Endothelial cell of umbilical vein (primary cell): ENCODE results near the gene C9orf72. TPM values are rescaled to one million over a fixed set of nuclear protein-coding genes. Genes with fewer than 3 reads are reported as not detected.

Experiments used
- BruUV-seq: library from RNA; stranded (reverse); fragments of 400-500 nt; replicated peaks from 2 replicates; lab custom pipeline; 2021; lab: Mats Ljungman, UMichigan
- CTCF ChIA-PET: fragments of 300-600, 350-600 bp; sonication (Branson Sonifier 250); formaldehyde crosslinking; loops from one replicate; lab custom pipeline; 2021; ENCODE audit warnings: antibody characterized with exemption, inconsistent platforms; lab: Charles Lee
- POLR2A ChIA-PET: fragments of 300-600, 350-600 bp; sonication (Branson Sonifier 250); formaldehyde crosslinking; loops from one replicate; lab custom pipeline; 2021; ENCODE audit warnings: antibody characterized with exemption, inconsistent platforms; lab: Charles Lee
- DNase-seq: peaks from one replicate; pipeline ENCODE4 v3.0.0-alpha.2; 2011; ENCODE audit warnings: low read depth, low spot score
- FAIRE-seq: peaks from 2 replicates; lab custom pipeline; 2011; peaks lifted over from hg19 to GRCh38; lab: Jason Lieb, UNC
- H2AFZ ChIP-seq: 2 replicates; pipeline ENCODE4 v1.6.0; 2012; ENCODE audit warnings: low read depth, low read length, control low read depth, inconsistent platforms
- H3K27ac ChIP-seq: 2 replicates; pipeline ENCODE4 v1.5.1; 2011; ENCODE audit warnings: low read depth, mild to moderate bottlenecking, control low read depth, low read length, moderate library complexity; ENCODE audit not compliant: insufficient read depth
- H3K27me3 ChIP-seq, 2 experiments: 2 replicates each; pipeline versions ENCODE4 v1.6.0 to v1.6.1; 2011; ENCODE audit warnings: low read length in 2 of 2, mixed read lengths in 1 of 2; ENCODE audit not compliant: control insufficient read depth in 2 of 2, insufficient read depth in 2 of 2
- H3K36me3 ChIP-seq, 2 experiments: 2 replicates in 1 of 2; 3 replicates in 1 of 2; pipeline ENCODE4 v1.5.1; 2011; ENCODE audit warnings: low read length in 2 of 2, mild to moderate bottlenecking in 1 of 2, moderate library complexity in 1 of 2; ENCODE audit not compliant: control insufficient read depth in 2 of 2, insufficient read depth in 2 of 2; ENCODE audit errors: extremely low read depth in 1 of 2
- H3K4me1 ChIP-seq: 3 replicates; pipeline ENCODE4 v1.5.1; 2011; ENCODE audit warnings: mild to moderate bottlenecking, low read length; ENCODE audit not compliant: control insufficient read depth, insufficient read depth; ENCODE audit errors: extremely low read depth
- H3K4me2 ChIP-seq: 2 replicates; pipeline ENCODE4 v1.6.1; 2011; ENCODE audit warnings: low read length, control low read depth, mixed read lengths; ENCODE audit not compliant: insufficient read depth
- H3K4me3 ChIP-seq, 3 experiments: fragments of 200-600 bp in 1 of 3; sonication (generic), shearing (Covaris generic) in 1 of 3; replicated peaks in 1 of 3; 2 replicates each; pipeline ENCODE4 v1.5.1; 2011 to 2016; ENCODE audit warnings: control low read depth in 3 of 3, low read length in 3 of 3, mild to moderate bottlenecking in 2 of 3, inconsistent platforms in 1 of 3, low read depth in 1 of 3, moderate library complexity in 1 of 3; ENCODE audit not compliant: insufficient read depth in 1 of 3
- H3K79me2 ChIP-seq: 2 replicates; pipeline ENCODE4 v1.6.0; 2012; ENCODE audit warnings: low read length, inconsistent platforms; ENCODE audit not compliant: control insufficient read depth, insufficient read depth
- H3K9ac ChIP-seq: replicated peaks from 2 replicates; pipeline ENCODE3; 2011; ENCODE audit warnings: low read length, control low read depth; ENCODE audit not compliant: insufficient read depth; ENCODE audit errors: extremely low read depth
- H3K9me1 ChIP-seq: replicated peaks from 3 replicates; pipeline ENCODE4 v1.6.0; 2011; ENCODE audit warnings: mild to moderate bottlenecking, low read length; ENCODE audit not compliant: control insufficient read depth, insufficient read depth; ENCODE audit errors: extremely low read depth
- H3K9me3 ChIP-seq: replicated peaks from 2 replicates; pipeline ENCODE4 v1.5.1; 2012; ENCODE audit warnings: low read length, inconsistent platforms; ENCODE audit not compliant: control insufficient read depth, insufficient read depth
- H4K20me1 ChIP-seq: replicated peaks from 2 replicates; pipeline ENCODE3; 2011; ENCODE audit warnings: mild to moderate bottlenecking, low read length; ENCODE audit not compliant: control insufficient read depth, insufficient read depth; ENCODE audit errors: extremely low read depth
- CTCF ChIP-seq, 2 donors: IDR thresholded peaks; 1 replicate in 1 of 2; 2 replicates in 1 of 2; pipeline ENCODE4 v1.5.1; 2011; ENCODE audit warnings: low read length in 2 of 2, mild to moderate bottlenecking in 2 of 2, moderate library complexity in 2 of 2, control low read depth in 1 of 2, inconsistent platforms in 1 of 2, low read depth in 1 of 2; ENCODE audit not compliant: insufficient read depth in 1 of 2; ENCODE audit errors: extremely low read depth in 1 of 2
- EZH2 ChIP-seq: IDR thresholded peaks from 2 replicates; pipeline ENCODE4 v1.6.1; 2012; ENCODE audit warnings: borderline replicate concordance, low read depth, mild to moderate bottlenecking, moderate library complexity, low read length, inconsistent platforms; ENCODE audit not compliant: severe bottlenecking
- FOS ChIP-seq: IDR thresholded peaks from 2 replicates; pipeline ENCODE4 v1.6.1; 2011; ENCODE audit warnings: mild to moderate bottlenecking, low read length, moderate library complexity, borderline replicate concordance; ENCODE audit not compliant: insufficient read depth
- JUN ChIP-seq: IDR thresholded peaks from 2 replicates; pipeline ENCODE4 v1.6.1; 2011; ENCODE audit warnings: borderline replicate concordance, low read depth; ENCODE audit not compliant: insufficient read length, insufficient read depth
- MAX ChIP-seq: IDR thresholded peaks from 2 replicates; pipeline ENCODE4 v1.6.1; 2011; ENCODE audit not compliant: insufficient read depth, insufficient read length
- POLR2A ChIP-seq: IDR thresholded peaks from 2 replicates; pipeline ENCODE4 v1.6.1; 2012; ENCODE audit warnings: low read depth, mild to moderate bottlenecking, control low read depth, low read length
- dilution Hi-C: fragments of 300-500 bp; cut with MboI; formaldehyde crosslinking; loops from one replicate; pipeline ENCODE4 v1.15.0; 2019; ENCODE audit warnings: low sequenced_read_pairs; ENCODE audit not compliant: extremely low pct_ligation_motif_present
- intact Hi-C: fragments of 100-400 bp; cut with micrococcal nuclease; formaldehyde crosslinking; loops from one replicate; pipeline ENCODE4 v1.10.0; 2022
- polyA plus RNA-seq, 4 experiments: library from polyadenylated mRNA; depleted of rRNA in 3 of 4; stranded (reverse) in 3 of 4; unstranded in 1 of 4; fragments of >200 nt; gene quantifications; 2 replicates each; pipeline versions ENCODE4 v1.2.1 to v1.2.3, GENCODE V29; 2011 to 2012; ENCODE audit warnings: missing spikeins in 1 of 4
- total RNA-seq: library from RNA; stranded (reverse); gene quantifications from 2 replicates; pipeline ENCODE4 v1.2.3, GENCODE V29; 2021

C9orf72 gene
- total and polyA plus RNA-seq, 2 donors (not counting 3 experiments of a cell fraction or from before 2014, with no cell fraction given): 2.7 to 7.3 TPM

GRCh38 chr9:27590651-27591050 is 17.4 kb upstream of the C9orf72 start:
- Histone ChIP-seq H3K27ac (no peak overlapping the region), H3K27me3 (no peaks in the 10 kb centered on the region), H3K36me3 (no peaks in the 10 kb centered on the region), H3K9ac (no peak overlapping the region), H3K9me3 (no peaks in the 10 kb centered on the region), H3K79me2 (no peaks in the 10 kb centered on the region), H2AFZ (no peak overlapping the region), H3K4me3 (no peak overlapping the region), H4K20me1 (no peaks in the 10 kb centered on the region), H3K9me1 (no peaks in the 10 kb centered on the region), H3K4me2 (no peak overlapping the region), H3K4me1 (no peaks in the 10 kb centered on the region)
- intact Hi-C loops (no loop called here), dilution Hi-C loops (no loop called here)
- no peak for DNase-seq
- BruUV-seq: no TSS peak
- ChIA-PET CTCF (no interaction called here), POLR2A (no interaction called here)
- no peak for FAIRE-seq
- TF ChIP-seq EZH2 (no peak), JUN (no peak), FOS (no peak)

- no peak overlapping the region for H2AFZ ChIP-seq
- H3K9ac ChIP-seq: no peak overlapping the region
- DNase-seq: no peak
- intact Hi-C loops (no loop called here), dilution Hi-C loops (no loop called here)
- no peak for TF ChIP-seq CTCF (IDR thresholded peaks at IDR 0.05; ENCODE audit: extremely low read depth in 1 of 2, insufficient read depth in 1 of 2, low read depth in 1 of 2, low read length in 2 of 2)
- TF ChIP-seq JUN: no peak
- no peak for TF ChIP-seq FOS
- no peak for TF ChIP-seq POLR2A
- no peak for TF ChIP-seq MAX
- H3K27ac ChIP-seq: no peak overlapping the region
- no peaks in the 10 kb centered on the region for H3K79me2 ChIP-seq
- no peaks in the 10 kb centered on the region for H3K9me1 ChIP-seq
- no peaks in the 10 kb centered on the region for H3K36me3 ChIP-seq
- BruUV-seq: no TSS peak
- no peaks in the 10 kb centered on the region for H4K20me1 ChIP-seq
- H3K4me2 ChIP-seq: no peak overlapping the region
- FAIRE-seq: no peak
- no peak overlapping the region for H3K4me3 ChIP-seq
- no peaks in the 10 kb centered on the region for H3K27me3 ChIP-seq
- no peaks in the 10 kb centered on the region for H3K4me1 ChIP-seq
- no peaks in the 10 kb centered on the region for H3K9me3 ChIP-seq
- POLR2A ChIA-PET: no interaction called here
- CTCF ChIA-PET: no interaction called here
Measured at GRCh38 chr9:27589462-27589861, 16.2 kb upstream of the C9orf72 start.
